Measurements from ENCODE around the gene OSBPL5.

DNA sequence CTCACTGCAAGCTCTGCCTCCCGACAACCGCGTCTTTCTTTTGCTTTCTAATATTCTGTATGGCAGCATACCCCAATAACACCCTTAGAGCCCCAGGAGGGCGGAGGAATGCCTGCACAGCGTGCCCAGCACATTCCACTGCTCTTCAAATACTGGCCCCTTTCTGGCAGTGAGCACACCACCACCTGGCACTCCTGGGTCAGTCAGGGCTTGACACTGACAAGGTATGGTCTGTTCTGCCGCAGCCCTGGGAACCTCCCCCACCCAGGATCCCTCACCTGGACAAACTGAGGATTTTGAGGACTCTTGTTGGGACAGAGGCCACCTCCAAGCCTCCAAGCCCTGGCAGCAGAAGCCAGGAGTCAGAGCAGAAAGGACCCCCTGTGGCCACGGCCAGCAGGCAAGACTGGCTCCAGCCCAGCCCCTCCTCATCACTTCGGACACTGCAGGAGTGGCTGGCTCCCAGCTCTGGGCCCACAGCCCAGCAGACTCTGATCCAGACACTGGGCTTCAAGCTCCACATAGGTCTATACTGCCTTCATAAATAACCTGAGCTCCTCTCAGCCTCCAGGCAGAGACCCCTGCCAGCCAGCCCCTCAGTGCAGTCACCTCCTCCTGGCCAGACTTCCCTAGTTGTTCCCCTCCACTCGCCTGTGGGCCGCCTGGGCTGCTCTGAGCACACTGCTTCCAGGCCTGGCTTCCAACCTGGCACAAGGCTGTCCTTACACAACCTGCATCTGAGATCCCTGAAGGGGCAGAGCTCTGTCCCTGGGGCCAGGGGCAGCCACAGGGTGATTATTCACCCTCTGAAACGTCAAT, 122.4 kb downstream of the OSBPL5 start:
- TF ChIP-seq POLR2A (conservative IDR thresholded peaks at IDR 0.05) (no peak), ZNF253 (CRISPR knock-in tag; conservative IDR thresholded peaks at IDR 0.05) (no peak), RBM22 (IDR thresholded peaks at IDR 0.05; ENCODE audit: low read depth, low read length, poor library complexity, severe bottlenecking) (no peak), TCF7 (IDR thresholded peaks at IDR 0.05; ENCODE audit: borderline replicate concordance) (no peak), SIN3A (IDR thresholded peaks at IDR 0.05; ENCODE audit: borderline replicate concordance in 2 of 2, control insufficient read depth in 1 of 2, low read depth in 2 of 2, low read length in 2 of 2) (no peak), ZNF124 (CRISPR knock-in tag; IDR thresholded peaks at IDR 0.05) (no peak)
- TF ChIP-seq, protein P1, sequence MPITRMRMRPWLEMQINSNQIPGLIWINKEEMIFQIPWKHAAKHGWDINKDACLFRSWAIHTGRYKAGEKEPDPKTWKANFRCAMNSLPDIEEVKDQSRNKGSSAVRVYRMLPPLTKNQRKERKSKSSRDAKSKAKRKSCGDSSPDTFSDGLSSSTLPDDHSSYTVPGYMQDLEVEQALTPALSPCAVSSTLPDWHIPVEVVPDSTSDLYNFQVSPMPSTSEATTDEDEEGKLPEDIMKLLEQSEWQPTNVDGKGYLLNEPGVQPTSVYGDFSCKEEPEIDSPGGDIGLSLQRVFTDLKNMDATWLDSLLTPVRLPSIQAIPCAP (CRISPR knock-in tag; IDR thresholded peaks at IDR 0.05; ENCODE audit: borderline replicate concordance), result no peak
- TF ChIP-seq, protein P2, sequence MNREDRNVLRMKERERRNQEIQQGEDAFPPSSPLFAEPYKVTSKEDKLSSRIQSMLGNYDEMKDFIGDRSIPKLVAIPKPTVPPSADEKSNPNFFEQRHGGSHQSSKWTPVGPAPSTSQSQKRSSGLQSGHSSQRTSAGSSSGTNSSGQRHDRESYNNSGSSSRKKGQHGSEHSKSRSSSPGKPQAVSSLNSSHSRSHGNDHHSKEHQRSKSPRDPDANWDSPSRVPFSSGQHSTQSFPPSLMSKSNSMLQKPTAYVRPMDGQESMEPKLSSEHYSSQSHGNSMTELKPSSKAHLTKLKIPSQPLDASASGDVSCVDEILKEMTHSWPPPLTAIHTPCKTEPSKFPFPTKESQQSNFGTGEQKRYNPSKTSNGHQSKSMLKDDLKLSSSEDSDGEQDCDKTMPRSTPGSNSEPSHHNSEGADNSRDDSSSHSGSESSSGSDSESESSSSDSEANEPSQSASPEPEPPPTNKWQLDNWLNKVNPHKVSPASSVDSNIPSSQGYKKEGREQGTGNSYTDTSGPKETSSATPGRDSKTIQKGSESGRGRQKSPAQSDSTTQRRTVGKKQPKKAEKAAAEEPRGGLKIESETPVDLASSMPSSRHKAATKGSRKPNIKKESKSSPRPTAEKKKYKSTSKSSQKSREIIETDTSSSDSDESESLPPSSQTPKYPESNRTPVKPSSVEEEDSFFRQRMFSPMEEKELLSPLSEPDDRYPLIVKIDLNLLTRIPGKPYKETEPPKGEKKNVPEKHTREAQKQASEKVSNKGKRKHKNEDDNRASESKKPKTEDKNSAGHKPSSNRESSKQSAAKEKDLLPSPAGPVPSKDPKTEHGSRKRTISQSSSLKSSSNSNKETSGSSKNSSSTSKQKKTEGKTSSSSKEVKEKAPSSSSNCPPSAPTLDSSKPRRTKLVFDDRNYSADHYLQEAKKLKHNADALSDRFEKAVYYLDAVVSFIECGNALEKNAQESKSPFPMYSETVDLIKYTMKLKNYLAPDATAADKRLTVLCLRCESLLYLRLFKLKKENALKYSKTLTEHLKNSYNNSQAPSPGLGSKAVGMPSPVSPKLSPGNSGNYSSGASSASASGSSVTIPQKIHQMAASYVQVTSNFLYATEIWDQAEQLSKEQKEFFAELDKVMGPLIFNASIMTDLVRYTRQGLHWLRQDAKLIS (CRISPR knock-in tag; IDR thresholded peaks at IDR 0.05), result no peak
- TF ChIP-seq, protein P3, sequence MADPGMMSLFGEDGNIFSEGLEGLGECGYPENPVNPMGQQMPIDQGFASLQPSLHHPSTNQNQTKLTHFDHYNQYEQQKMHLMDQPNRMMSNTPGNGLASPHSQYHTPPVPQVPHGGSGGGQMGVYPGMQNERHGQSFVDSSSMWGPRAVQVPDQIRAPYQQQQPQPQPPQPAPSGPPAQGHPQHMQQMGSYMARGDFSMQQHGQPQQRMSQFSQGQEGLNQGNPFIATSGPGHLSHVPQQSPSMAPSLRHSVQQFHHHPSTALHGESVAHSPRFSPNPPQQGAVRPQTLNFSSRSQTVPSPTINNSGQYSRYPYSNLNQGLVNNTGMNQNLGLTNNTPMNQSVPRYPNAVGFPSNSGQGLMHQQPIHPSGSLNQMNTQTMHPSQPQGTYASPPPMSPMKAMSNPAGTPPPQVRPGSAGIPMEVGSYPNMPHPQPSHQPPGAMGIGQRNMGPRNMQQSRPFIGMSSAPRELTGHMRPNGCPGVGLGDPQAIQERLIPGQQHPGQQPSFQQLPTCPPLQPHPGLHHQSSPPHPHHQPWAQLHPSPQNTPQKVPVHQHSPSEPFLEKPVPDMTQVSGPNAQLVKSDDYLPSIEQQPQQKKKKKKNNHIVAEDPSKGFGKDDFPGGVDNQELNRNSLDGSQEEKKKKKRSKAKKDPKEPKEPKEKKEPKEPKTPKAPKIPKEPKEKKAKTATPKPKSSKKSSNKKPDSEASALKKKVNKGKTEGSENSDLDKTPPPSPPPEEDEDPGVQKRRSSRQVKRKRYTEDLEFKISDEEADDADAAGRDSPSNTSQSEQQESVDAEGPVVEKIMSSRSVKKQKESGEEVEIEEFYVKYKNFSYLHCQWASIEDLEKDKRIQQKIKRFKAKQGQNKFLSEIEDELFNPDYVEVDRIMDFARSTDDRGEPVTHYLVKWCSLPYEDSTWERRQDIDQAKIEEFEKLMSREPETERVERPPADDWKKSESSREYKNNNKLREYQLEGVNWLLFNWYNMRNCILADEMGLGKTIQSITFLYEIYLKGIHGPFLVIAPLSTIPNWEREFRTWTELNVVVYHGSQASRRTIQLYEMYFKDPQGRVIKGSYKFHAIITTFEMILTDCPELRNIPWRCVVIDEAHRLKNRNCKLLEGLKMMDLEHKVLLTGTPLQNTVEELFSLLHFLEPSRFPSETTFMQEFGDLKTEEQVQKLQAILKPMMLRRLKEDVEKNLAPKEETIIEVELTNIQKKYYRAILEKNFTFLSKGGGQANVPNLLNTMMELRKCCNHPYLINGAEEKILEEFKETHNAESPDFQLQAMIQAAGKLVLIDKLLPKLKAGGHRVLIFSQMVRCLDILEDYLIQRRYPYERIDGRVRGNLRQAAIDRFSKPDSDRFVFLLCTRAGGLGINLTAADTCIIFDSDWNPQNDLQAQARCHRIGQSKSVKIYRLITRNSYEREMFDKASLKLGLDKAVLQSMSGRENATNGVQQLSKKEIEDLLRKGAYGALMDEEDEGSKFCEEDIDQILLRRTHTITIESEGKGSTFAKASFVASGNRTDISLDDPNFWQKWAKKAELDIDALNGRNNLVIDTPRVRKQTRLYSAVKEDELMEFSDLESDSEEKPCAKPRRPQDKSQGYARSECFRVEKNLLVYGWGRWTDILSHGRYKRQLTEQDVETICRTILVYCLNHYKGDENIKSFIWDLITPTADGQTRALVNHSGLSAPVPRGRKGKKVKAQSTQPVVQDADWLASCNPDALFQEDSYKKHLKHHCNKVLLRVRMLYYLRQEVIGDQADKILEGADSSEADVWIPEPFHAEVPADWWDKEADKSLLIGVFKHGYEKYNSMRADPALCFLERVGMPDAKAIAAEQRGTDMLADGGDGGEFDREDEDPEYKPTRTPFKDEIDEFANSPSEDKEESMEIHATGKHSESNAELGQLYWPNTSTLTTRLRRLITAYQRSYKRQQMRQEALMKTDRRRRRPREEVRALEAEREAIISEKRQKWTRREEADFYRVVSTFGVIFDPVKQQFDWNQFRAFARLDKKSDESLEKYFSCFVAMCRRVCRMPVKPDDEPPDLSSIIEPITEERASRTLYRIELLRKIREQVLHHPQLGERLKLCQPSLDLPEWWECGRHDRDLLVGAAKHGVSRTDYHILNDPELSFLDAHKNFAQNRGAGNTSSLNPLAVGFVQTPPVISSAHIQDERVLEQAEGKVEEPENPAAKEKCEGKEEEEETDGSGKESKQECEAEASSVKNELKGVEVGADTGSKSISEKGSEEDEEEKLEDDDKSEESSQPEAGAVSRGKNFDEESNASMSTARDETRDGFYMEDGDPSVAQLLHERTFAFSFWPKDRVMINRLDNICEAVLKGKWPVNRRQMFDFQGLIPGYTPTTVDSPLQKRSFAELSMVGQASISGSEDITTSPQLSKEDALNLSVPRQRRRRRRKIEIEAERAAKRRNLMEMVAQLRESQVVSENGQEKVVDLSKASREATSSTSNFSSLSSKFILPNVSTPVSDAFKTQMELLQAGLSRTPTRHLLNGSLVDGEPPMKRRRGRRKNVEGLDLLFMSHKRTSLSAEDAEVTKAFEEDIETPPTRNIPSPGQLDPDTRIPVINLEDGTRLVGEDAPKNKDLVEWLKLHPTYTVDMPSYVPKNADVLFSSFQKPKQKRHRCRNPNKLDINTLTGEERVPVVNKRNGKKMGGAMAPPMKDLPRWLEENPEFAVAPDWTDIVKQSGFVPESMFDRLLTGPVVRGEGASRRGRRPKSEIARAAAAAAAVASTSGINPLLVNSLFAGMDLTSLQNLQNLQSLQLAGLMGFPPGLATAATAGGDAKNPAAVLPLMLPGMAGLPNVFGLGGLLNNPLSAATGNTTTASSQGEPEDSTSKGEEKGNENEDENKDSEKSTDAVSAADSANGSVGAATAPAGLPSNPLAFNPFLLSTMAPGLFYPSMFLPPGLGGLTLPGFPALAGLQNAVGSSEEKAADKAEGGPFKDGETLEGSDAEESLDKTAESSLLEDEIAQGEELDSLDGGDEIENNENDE (IDR thresholded peaks at IDR 0.05; ENCODE audit: low read depth, low read length), result no peak
